ENCODE data around the gene IL1R2. TPM values are rescaled to one million over a fixed set of nuclear protein-coding genes. Genes with fewer than 3 reads are reported as not detected.

The IL1R2 gene
- total and polyA plus RNA-seq, 9 donors: 0.06 to 1.0 (median 0.18) TPM; not detected in 3

DNA sequence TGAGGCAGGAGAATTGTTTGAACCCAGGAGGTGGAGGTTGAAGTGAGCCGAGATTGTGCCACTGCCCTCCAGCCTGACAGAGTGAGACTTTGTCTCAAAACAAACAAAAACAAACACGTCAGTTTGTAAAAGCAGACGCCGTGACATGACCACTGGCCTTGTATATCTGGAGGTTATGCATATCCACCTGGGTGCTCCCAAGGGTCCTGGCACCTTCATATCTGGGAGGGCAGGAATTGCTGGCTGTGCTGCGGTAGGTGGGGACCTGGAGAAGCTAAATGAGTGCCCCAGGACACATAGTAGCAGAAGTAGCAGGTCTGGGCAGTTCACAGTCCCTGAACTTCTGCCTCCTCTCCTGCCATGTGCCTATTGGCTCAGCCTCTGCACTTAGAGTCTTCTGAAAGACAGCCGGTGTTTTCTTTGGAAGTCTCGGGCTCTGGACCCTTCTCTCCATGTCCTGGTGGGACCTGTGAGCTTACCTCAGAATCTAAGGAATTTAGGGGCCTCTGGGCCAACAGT is 30.9 kb upstream of the IL1R2 start:
- WGBS (ENCODE audit: insufficient coverage): 40% methylated on average over 3 of the region's 7 CpGs

DNA sequence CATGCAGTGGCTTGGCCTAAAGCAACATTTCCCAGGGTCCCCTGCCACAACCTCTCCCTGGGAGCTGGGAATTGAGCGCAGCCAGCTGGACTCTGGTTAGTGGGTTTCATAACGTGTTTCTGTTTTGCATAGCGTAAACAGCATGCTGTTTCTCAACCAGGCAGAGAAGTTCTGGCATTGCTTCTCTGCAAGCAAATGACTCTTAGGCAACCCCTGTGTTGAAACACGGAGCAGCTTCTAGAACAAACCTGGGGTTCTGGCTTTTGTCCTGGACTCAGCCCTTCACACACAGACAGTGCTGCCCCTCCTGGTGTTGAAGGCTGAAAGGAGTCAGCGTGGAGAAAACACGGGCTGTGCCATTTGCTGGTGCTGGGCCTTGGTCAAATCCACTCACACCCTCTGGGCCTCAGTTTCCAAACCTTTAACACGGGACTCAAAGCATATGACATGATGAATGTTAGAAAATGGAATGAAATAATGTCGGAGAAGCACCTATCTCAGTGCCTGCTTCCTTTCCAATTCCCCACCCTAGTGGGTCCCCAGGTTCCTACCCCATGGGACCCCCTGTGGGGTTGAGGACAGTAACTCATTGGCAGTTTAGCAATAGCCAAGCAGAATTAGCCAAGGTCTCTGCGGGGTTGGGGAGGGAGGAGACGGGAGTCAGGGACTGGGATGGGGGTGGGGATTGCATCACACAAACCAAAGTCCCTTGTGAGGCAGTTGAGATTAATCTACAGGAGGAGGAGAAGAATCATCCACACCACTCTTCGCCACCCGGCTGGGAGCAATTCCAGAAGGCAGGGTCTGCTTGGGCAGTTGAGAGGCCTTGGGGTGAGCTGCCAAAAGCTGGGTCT is 30.2 kb upstream of the IL1R2 start:
- H3K27me3 ChIP-seq (ENCODE audit: control insufficient read depth, insufficient read depth, low read length): peaks cover 3% of the 10 kb centered on the region
- H3K9me3 ChIP-seq (replicated peaks; ENCODE audit: control insufficient read depth, low read depth, low read length): no peaks in the 10 kb centered on the region
- no peaks in the 10 kb centered on the region for H3K36me3 ChIP-seq (ENCODE audit: control insufficient read depth, insufficient read depth, low read length)
- DNase-seq: peak; percentile 92
- 14% methylated on average over 2 of the region's 12 CpGs for WGBS (ENCODE audit: insufficient coverage)
- no peak overlapping the region for H3K4me3 ChIP-seq (ENCODE audit: low read length)
- H3K27ac ChIP-seq (ENCODE audit: low read length): peak overlapping the region; percentile 48
- peaks cover 22% of the 10 kb centered on the region for H3K4me1 ChIP-seq (ENCODE audit: control insufficient read depth, insufficient read depth, low read length)

More for the DNA sequence above, 30.9 kb upstream of the IL1R2 start:
- Histone ChIP-seq H3K4me1 (ENCODE audit: control insufficient read depth, insufficient read depth, low read length) (peaks cover 22% of the 10 kb centered on the region), H3K27ac (ENCODE audit: low read length) (peak overlapping the region; percentile 15), H3K27me3 (ENCODE audit: control insufficient read depth, insufficient read depth, low read length) (peaks cover 3% of the 10 kb centered on the region), H3K36me3 (ENCODE audit: control insufficient read depth, insufficient read depth, low read length) (no peaks in the 10 kb centered on the region), H3K9me3 (replicated peaks; ENCODE audit: control insufficient read depth, low read depth, low read length) (no peaks in the 10 kb centered on the region), H3K4me3 (ENCODE audit: low read length) (no peak overlapping the region)
- DNase-seq: no peak

DNA sequence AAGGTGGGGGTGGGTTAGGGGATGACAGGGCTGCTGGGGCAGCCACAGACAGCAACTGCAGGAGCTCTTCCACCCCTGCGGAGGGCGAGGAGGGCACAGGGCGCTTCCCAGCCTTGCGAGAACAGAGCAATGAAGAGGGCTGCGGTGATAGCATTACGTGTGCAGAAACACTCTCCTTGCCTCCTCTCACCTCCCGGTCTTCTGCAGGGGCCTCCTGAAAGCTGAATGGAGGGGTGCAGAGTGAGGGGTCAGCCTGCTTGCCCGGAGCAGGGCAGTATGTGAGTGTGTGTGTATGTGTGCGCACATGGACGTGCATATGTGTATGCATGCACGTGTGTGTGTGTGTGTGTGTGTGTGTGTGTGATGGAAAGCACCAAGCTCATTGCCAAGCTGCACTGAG is 29.5 kb upstream of the IL1R2 start:
- Histone ChIP-seq H3K27ac (ENCODE audit: low read length) (no peak overlapping the region), H3K4me3 (ENCODE audit: low read length) (no peak overlapping the region)
- 91% methylated on average over 6 of the region's 11 CpGs for WGBS (ENCODE audit: insufficient coverage)

DNA sequence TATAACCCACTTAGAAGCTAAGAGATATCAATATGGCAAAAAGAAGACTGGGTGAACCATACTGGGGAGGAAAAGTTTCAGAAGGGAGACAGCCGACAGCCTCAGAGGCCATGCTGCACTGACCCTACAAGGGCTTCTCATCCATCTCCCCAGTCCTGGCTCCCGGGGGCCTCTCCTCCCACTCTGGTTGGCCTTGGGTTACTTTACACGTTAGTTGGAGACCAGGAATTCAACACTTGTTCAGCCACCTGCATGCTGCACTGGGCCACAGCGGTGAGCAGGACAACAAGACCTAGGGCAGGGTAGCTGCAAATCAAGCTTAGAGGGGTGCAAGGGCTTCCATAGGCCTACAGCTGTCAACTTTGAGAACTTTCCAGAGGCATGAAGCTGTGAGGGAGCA is 28.6 kb upstream of the IL1R2 start:
- Histone ChIP-seq H3K27ac (ENCODE audit: low read length) (no peak overlapping the region), H3K27me3 (ENCODE audit: control insufficient read depth, insufficient read depth, low read length) (peaks cover 3% of the 10 kb centered on the region), H3K36me3 (ENCODE audit: control insufficient read depth, insufficient read depth, low read length) (no peaks in the 10 kb centered on the region), H3K9me3 (replicated peaks; ENCODE audit: control insufficient read depth, low read depth, low read length) (no peaks in the 10 kb centered on the region), H3K4me1 (ENCODE audit: control insufficient read depth, insufficient read depth, low read length) (peaks cover 22% of the 10 kb centered on the region), H3K4me3 (ENCODE audit: low read length) (no peak overlapping the region)
- no peak for DNase-seq
- 54% methylated on average over 2 of the region's 4 CpGs for WGBS (ENCODE audit: insufficient coverage)

More for the DNA sequence above, 29.5 kb upstream of the IL1R2 start:
- no peak for DNase-seq
- Histone ChIP-seq H3K9me3 (replicated peaks; ENCODE audit: control insufficient read depth, low read depth, low read length) (no peaks in the 10 kb centered on the region), H3K27me3 (ENCODE audit: control insufficient read depth, insufficient read depth, low read length) (peaks cover 3% of the 10 kb centered on the region), H3K4me1 (ENCODE audit: control insufficient read depth, insufficient read depth, low read length) (peaks cover 22% of the 10 kb centered on the region), H3K36me3 (ENCODE audit: control insufficient read depth, insufficient read depth, low read length) (no peaks in the 10 kb centered on the region)

- no peak overlapping the region for H3K27ac ChIP-seq (ENCODE audit: low read length)
- DNase-seq: peak; percentile 35
- WGBS (ENCODE audit: insufficient coverage): 77% methylated on average over 3 of the region's 7 CpGs
- H3K27me3 ChIP-seq (ENCODE audit: control insufficient read depth, insufficient read depth, low read length): peaks cover 3% of the 10 kb centered on the region
- no peaks in the 10 kb centered on the region for H3K36me3 ChIP-seq (ENCODE audit: control insufficient read depth, insufficient read depth, low read length)
- H3K4me3 ChIP-seq (ENCODE audit: low read length): no peak overlapping the region
- H3K4me1 ChIP-seq (ENCODE audit: control insufficient read depth, insufficient read depth, low read length): peaks cover 4% of the 10 kb centered on the region
- H3K9me3 ChIP-seq (replicated peaks; ENCODE audit: control insufficient read depth, low read depth, low read length): no peaks in the 10 kb centered on the region
These were observed 23.8 kb upstream of the IL1R2 start for GRCh38 chr2:101967826-101968513.

DNA sequence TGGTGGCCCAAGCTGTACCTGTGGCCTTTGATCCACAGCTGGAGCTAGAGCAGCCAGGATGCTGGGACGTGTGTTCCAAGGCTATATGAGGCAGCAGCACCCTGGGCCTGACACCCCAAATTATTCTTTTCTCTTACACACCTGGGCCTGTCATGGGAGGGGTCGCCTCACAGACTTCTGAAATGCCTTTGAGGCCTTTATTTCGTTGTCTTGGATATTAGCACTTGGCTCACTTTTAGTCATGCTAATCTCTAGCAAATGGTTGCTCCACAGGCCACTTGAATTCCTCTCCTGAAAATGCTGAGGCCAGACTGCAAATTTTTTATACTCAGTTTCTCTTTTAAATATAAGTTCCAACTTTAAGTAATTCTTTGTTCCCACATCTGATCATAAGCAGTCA is 22.0 kb upstream of the IL1R2 start:
- Histone ChIP-seq H3K36me3 (ENCODE audit: control insufficient read depth, insufficient read depth, low read length) (no peaks in the 10 kb centered on the region), H3K4me3 (ENCODE audit: low read length) (no peak overlapping the region), H3K9me3 (replicated peaks; ENCODE audit: control insufficient read depth, low read depth, low read length) (no peaks in the 10 kb centered on the region), H3K27ac (ENCODE audit: low read length) (no peak overlapping the region), H3K27me3 (ENCODE audit: control insufficient read depth, insufficient read depth, low read length) (no peaks in the 10 kb centered on the region), H3K4me1 (ENCODE audit: control insufficient read depth, insufficient read depth, low read length) (peaks cover 7% of the 10 kb centered on the region)
- WGBS (ENCODE audit: insufficient coverage): 78% methylated on average over 3 of the region's 3 CpGs
- DNase-seq: no peak

DNA sequence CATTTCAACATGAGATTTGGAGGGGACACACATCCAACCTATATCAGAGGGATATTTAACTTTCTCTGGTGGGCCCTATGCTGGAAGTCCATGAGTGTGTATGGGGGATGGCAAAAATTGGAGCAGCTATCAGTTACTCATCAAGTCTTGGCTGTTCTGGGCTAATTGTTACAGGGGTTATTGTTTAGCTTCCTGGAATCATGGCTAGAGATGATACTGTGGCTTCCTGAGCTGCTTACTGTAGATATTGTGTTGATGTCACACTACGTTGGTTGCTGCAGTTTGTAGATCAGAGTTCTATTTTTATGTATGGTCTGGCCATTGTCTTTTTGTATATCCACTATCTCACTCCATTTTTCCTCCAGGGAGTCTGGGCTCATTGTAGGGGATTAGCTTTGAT is 20.9 kb upstream of the IL1R2 start:
- Histone ChIP-seq H3K4me3 (ENCODE audit: low read length) (no peak overlapping the region), H3K27ac (ENCODE audit: low read length) (no peak overlapping the region), H3K27me3 (ENCODE audit: control insufficient read depth, insufficient read depth, low read length) (no peaks in the 10 kb centered on the region), H3K9me3 (replicated peaks; ENCODE audit: control insufficient read depth, low read depth, low read length) (no peaks in the 10 kb centered on the region), H3K36me3 (ENCODE audit: control insufficient read depth, insufficient read depth, low read length) (no peaks in the 10 kb centered on the region), H3K4me1 (ENCODE audit: control insufficient read depth, insufficient read depth, low read length) (peaks cover 10% of the 10 kb centered on the region)
- no peak for DNase-seq
- no CpG with 5 or more reads among the region's 1 CpG for WGBS (ENCODE audit: insufficient coverage)

DNA sequence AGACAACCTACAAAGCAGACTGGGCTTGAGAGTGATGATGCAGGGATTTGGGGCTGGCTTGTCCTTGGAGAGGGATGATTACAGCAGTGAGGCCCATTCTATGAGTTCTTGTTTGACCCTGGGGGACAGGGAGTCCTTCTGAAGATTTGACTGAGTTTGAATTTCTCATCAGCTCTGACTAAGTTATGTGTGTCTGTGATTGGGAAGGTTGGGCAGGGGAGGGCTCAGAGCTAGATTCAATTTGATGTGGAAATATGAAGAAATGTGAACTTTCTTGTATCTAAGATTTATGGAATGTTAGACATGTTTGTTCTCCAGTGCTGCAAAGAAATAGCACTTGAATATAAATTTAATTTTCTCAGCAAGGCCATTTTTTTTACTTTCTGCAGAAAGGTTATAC is 19.9 kb upstream of the IL1R2 start:
- no peak for DNase-seq
- no peaks in the 10 kb centered on the region for H3K27me3 ChIP-seq (ENCODE audit: control insufficient read depth, insufficient read depth, low read length)
- no peak overlapping the region for H3K27ac ChIP-seq (ENCODE audit: low read length)
- H3K4me3 ChIP-seq (ENCODE audit: low read length): no peak overlapping the region
- H3K9me3 ChIP-seq (replicated peaks; ENCODE audit: control insufficient read depth, low read depth, low read length): no peaks in the 10 kb centered on the region
- no peaks in the 10 kb centered on the region for H3K36me3 ChIP-seq (ENCODE audit: control insufficient read depth, insufficient read depth, low read length)
- peaks cover 10% of the 10 kb centered on the region for H3K4me1 ChIP-seq (ENCODE audit: control insufficient read depth, insufficient read depth, low read length)

GRCh38 chr2:101972621-101973434 is 18.9 kb upstream of the IL1R2 start:
- Histone ChIP-seq H3K36me3 (ENCODE audit: control insufficient read depth, insufficient read depth, low read length) (no peaks in the 10 kb centered on the region), H3K4me1 (ENCODE audit: control insufficient read depth, insufficient read depth, low read length) (peaks cover 10% of the 10 kb centered on the region), H3K27ac (ENCODE audit: low read length) (no peak overlapping the region), H3K9me3 (replicated peaks; ENCODE audit: control insufficient read depth, low read depth, low read length) (no peaks in the 10 kb centered on the region), H3K27me3 (ENCODE audit: control insufficient read depth, insufficient read depth, low read length) (no peaks in the 10 kb centered on the region), H3K4me3 (ENCODE audit: low read length) (no peak overlapping the region)
- DNase-seq: no peak
- 82% methylated on average over 3 of the region's 7 CpGs for WGBS (ENCODE audit: insufficient coverage)

- no peaks in the 10 kb centered on the region for H3K9me3 ChIP-seq (replicated peaks; ENCODE audit: control insufficient read depth, low read depth, low read length)
- H3K27me3 ChIP-seq (ENCODE audit: control insufficient read depth, insufficient read depth, low read length): no peaks in the 10 kb centered on the region
- H3K27ac ChIP-seq (ENCODE audit: low read length): no peak overlapping the region
- WGBS (ENCODE audit: insufficient coverage): 57% methylated on average over 4 of the region's 8 CpGs
- H3K36me3 ChIP-seq (ENCODE audit: control insufficient read depth, insufficient read depth, low read length): no peaks in the 10 kb centered on the region
- H3K4me1 ChIP-seq (ENCODE audit: control insufficient read depth, insufficient read depth, low read length): peaks cover 10% of the 10 kb centered on the region
- H3K4me3 ChIP-seq (ENCODE audit: low read length): no peak overlapping the region
- DNase-seq: peak; percentile 35
These were observed 17.1 kb upstream of the IL1R2 start for GRCh38 chr2:101974663-101975062.

All from muscle of leg (tissue), 11 donors.